Vagina (tissue), 2 donors: ENCODE data around the gene ERBB4. TPM values are rescaled to one million over a fixed set of nuclear protein-coding genes. Genes with fewer than 3 reads are reported as not detected.

Experiments
- DNase-seq, 2 donors: peaks; one replicate each; pipeline ENCODE4 v3.0.0-alpha.2; 2017; ENCODE audit errors: extremely low spot score in 2 of 2
- H3K27ac ChIP-seq: fragments of 200-600 bp; sonication (generic); one replicate; pipeline ENCODE4 v1.5.1; 2019
- H3K27me3 ChIP-seq: fragments of 200-600 bp; sonication (generic); one replicate; pipeline ENCODE4 v1.5.1; 2019
- H3K36me3 ChIP-seq, 2 donors: fragments of 200-600 bp; sonication (generic); one replicate each; pipeline ENCODE4 v1.5.1; 2017 to 2019
- H3K4me1 ChIP-seq: fragments of 200-600 bp; sonication (generic); one replicate; pipeline ENCODE4 v1.5.1; 2019
- H3K4me3 ChIP-seq, 2 donors: fragments of 200-600 bp; sonication (generic); 1 replicate in 1 of 2; 2 replicates in 1 of 2; pipeline ENCODE4 v1.5.1; 2016 to 2019
- H3K9me3 ChIP-seq: fragments of 200-600 bp; sonication (generic); one replicate; pipeline ENCODE4 v1.5.1; 2019
- POLR2A ChIP-seq, 2 donors: fragments of 450-650 bp; IDR thresholded peaks; one replicate each; pipeline ENCODE4 v1.6.1; 2017; ENCODE audit warnings: antibody characterized with exemption in 2 of 2, mild to moderate bottlenecking in 2 of 2, moderate library complexity in 2 of 2
- POLR2AphosphoS5 ChIP-seq, 2 donors: sonication (generic); formaldehyde crosslinking; IDR thresholded peaks; one replicate each; pipeline ENCODE4 v1.9.0; 2017; ENCODE audit warnings: antibody characterized with exemption in 2 of 2, mild to moderate bottlenecking in 2 of 2, low read depth in 1 of 2; ENCODE audit not compliant: insufficient read depth in 1 of 2
- intact Hi-C: fragments of 100-400 bp; cut with DNase I; formaldehyde crosslinking; loops from one replicate; pipeline ENCODE4 v1.15.1; 2023
- total RNA-seq: library from RNA; depleted of rRNA; stranded (reverse); fragments of >200 nt; gene quantifications from one replicate; pipeline ENCODE4 v1.2.3, GENCODE V29; 2016
- TF ChIP-seq, protein P1 (sequence below), 3 experiments: fragments of 450-650 bp in 2 of 3; fragments of 200-600 bp in 1 of 3; sonication (generic) in 1 of 3; IDR thresholded peaks; one replicate each; pipeline ENCODE4 v1.5.1; 2017 to 2019; ENCODE audit warnings: antibody characterized with exemption in 3 of 3, mild to moderate bottlenecking in 2 of 3, moderate library complexity in 2 of 3

The ERBB4 gene
- total RNA-seq, 1 donor from 2014 or later: 0.25 TPM

GRCh38 chr2:211688196-211688595 lies 850.4 kb downstream of the ERBB4 start:
- Histone ChIP-seq H3K9me3 (peaks cover 5% of the 10 kb centered on the region), H3K4me1 (no peaks in the 10 kb centered on the region), H3K36me3 (no peaks in the 10 kb centered on the region), H3K27me3 (no peaks in the 10 kb centered on the region), H3K27ac (no peak overlapping the region), H3K4me3 (no peak overlapping the region)
- TF ChIP-seq, protein P1, sequence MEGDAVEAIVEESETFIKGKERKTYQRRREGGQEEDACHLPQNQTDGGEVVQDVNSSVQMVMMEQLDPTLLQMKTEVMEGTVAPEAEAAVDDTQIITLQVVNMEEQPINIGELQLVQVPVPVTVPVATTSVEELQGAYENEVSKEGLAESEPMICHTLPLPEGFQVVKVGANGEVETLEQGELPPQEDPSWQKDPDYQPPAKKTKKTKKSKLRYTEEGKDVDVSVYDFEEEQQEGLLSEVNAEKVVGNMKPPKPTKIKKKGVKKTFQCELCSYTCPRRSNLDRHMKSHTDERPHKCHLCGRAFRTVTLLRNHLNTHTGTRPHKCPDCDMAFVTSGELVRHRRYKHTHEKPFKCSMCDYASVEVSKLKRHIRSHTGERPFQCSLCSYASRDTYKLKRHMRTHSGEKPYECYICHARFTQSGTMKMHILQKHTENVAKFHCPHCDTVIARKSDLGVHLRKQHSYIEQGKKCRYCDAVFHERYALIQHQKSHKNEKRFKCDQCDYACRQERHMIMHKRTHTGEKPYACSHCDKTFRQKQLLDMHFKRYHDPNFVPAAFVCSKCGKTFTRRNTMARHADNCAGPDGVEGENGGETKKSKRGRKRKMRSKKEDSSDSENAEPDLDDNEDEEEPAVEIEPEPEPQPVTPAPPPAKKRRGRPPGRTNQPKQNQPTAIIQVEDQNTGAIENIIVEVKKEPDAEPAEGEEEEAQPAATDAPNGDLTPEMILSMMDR (IDR thresholded peaks at IDR 0.05): no peak
- TF ChIP-seq POLR2AphosphoS5 (IDR thresholded peaks at IDR 0.05; ENCODE audit: insufficient read depth in 1 of 2, low read depth in 1 of 2): no peak
- no peak for TF ChIP-seq POLR2A (IDR thresholded peaks at IDR 0.05)
- DNase-seq: no peak
- intact Hi-C loops: no loop called here

- no peak for DNase-seq
- H3K9me3 ChIP-seq: no peaks in the 10 kb centered on the region
- TF ChIP-seq POLR2A (IDR thresholded peaks at IDR 0.05): no peak
- TF ChIP-seq POLR2AphosphoS5 (IDR thresholded peaks at IDR 0.05; ENCODE audit: insufficient read depth in 1 of 2, low read depth in 1 of 2): no peak
- TF ChIP-seq, protein P1 (IDR thresholded peaks at IDR 0.05): no peak
- intact Hi-C loops: no loop called here
- H3K4me3 ChIP-seq: no peak overlapping the region
- no peak overlapping the region for H3K27ac ChIP-seq
- H3K36me3 ChIP-seq: no peaks in the 10 kb centered on the region
- H3K27me3 ChIP-seq: no peaks in the 10 kb centered on the region
- H3K4me1 ChIP-seq: no peaks in the 10 kb centered on the region
These were observed 863.9 kb downstream of the ERBB4 start for GRCh38 chr2:211674715-211675114.

DNA sequence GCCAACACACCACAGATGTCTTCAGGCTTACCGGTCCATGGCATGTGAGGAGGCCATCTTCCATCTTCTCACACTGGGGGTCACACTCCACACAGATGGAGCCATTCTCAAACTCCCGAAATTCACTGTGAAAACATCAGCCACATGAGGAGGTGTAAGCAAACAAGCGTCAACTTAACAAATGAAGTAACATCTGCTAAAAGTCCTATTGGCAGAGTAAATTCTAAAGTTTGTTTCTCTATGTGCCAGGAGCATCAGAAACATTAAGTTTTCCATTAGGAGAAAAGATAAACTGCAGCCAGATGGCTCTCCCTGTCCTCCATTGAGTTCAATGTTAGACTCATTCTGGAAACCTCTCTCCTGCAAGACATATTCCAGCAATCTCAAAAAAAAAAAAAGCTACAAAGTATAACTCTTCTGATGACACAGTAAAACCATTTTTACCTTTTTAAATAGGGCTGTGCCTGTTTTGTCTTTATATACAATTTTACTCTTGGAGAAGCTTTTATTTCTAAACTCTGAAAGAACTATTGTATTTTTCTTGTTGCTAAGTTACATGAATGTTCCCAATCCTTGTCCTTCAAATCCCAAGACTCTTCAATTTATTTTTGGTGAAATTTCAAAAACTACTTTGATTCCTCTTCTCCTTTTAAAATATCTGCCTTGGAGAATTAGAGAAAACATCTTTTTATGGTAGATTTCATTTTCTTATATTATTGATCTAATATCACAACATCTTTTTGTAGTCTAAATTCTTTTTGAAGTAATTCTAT lies 865.3 kb downstream of the ERBB4 start:
- no peaks in the 10 kb centered on the region for H3K9me3 ChIP-seq
- H3K4me3 ChIP-seq: no peak overlapping the region
- intact Hi-C loops: no loop called here
- H3K36me3 ChIP-seq: no peaks in the 10 kb centered on the region
- TF ChIP-seq POLR2A (IDR thresholded peaks at IDR 0.05) (no peak), POLR2AphosphoS5 (IDR thresholded peaks at IDR 0.05; ENCODE audit: insufficient read depth in 1 of 2, low read depth in 1 of 2) (no peak)
- TF ChIP-seq, protein P1 (IDR thresholded peaks at IDR 0.05): no peak
- no peaks in the 10 kb centered on the region for H3K27me3 ChIP-seq
- H3K27ac ChIP-seq: no peak overlapping the region
- DNase-seq: no peak
- H3K4me1 ChIP-seq: no peaks in the 10 kb centered on the region

GRCh38 chr2:211671977-211672376 lies 866.6 kb downstream of the ERBB4 start:
- Histone ChIP-seq H3K9me3 (no peaks in the 10 kb centered on the region), H3K36me3 (no peaks in the 10 kb centered on the region), H3K4me3 (no peak overlapping the region), H3K27me3 (no peaks in the 10 kb centered on the region), H3K4me1 (no peaks in the 10 kb centered on the region), H3K27ac (no peak overlapping the region)
- no peak for DNase-seq
- intact Hi-C loops: no loop called here
- TF ChIP-seq POLR2A (IDR thresholded peaks at IDR 0.05) (no peak), POLR2AphosphoS5 (IDR thresholded peaks at IDR 0.05; ENCODE audit: insufficient read depth in 1 of 2, low read depth in 1 of 2) (no peak)
- TF ChIP-seq, protein P1 (IDR thresholded peaks at IDR 0.05): no peak

- intact Hi-C loops: no loop called here
- H3K4me1 ChIP-seq: no peaks in the 10 kb centered on the region
- no peak overlapping the region for H3K27ac ChIP-seq
- DNase-seq: no peak
- no peak overlapping the region for H3K4me3 ChIP-seq
- no peaks in the 10 kb centered on the region for H3K27me3 ChIP-seq
- TF ChIP-seq POLR2A (IDR thresholded peaks at IDR 0.05) (no peak), POLR2AphosphoS5 (IDR thresholded peaks at IDR 0.05; ENCODE audit: insufficient read depth in 1 of 2, low read depth in 1 of 2) (no peak)
- TF ChIP-seq, protein P1 (IDR thresholded peaks at IDR 0.05): no peak
- no peaks in the 10 kb centered on the region for H3K36me3 ChIP-seq
- H3K9me3 ChIP-seq: no peaks in the 10 kb centered on the region
These were observed 873.3 kb downstream of the ERBB4 start for GRCh38 chr2:211665299-211665698.
